Endometrium (tissue), 2 donors: ENCODE data around the gene PSMD13.
"Not testable (repeated sequence)": the region's sequence is repeated elsewhere in the genome, so short reads cannot be mapped to it uniquely, and the experiment has no call there.

ENCODE experiments used
- FAIRE-seq: peaks from 2 replicates; lab custom pipeline; 2012; peaks lifted over from hg19 to GRCh38; lab: Jason Lieb, UNC
- donor health status: control.
- donor health status: control.

PSMD13 gene

DNA sequence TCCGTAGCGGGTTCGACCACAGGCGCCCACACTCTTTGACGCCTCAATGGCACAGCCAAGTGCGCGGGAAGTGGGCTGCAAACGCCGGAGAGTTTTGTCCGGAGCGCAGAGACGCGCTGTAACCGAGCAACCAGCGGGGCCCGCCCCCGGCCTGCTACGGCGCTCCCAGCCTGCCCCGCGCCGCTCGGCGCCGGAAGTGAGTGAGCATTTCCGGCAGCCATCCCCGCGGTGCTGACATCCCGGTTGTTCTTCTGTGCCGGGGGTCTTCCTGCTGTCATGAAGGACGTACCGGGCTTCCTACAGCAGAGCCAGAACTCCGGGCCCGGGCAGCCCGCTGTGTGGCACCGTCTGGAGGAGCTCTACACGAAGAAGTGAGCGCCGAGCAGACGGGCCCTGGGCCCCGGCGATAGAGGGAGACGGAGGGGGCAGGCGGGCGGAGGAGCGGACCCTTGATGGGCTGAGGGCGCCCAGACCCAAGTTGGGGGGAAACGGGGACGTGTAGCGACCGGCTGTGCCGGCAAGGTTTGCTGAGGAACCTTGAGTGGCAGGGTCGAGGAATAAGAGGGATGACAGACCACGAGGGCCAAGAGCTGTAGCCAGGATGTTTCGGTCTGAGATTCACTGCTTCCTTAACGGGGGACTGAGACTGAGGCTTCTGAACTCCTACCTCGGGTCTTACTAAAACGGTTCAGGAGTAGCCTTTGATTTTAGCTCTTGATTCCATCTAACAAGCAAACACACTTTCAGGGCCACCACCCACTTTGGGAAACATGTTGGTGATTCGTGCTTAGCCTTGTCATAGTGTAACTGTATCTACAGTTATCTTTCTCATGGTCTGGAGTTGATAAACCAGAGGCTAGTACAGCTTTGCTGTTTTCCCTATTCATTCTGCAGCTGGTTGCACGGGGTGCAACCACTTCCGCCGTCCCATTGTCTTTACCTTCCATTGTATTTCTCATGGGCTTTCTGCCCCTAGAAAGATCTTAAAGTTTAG, at the start of gene PSMD13:
TSS of gene PSMD13 (plus strand) at position 203 of the 994 bp plus-strand sequence. CDS start at position 277, 74 bp downstream.
- FAIRE-seq: no peak

DNA sequence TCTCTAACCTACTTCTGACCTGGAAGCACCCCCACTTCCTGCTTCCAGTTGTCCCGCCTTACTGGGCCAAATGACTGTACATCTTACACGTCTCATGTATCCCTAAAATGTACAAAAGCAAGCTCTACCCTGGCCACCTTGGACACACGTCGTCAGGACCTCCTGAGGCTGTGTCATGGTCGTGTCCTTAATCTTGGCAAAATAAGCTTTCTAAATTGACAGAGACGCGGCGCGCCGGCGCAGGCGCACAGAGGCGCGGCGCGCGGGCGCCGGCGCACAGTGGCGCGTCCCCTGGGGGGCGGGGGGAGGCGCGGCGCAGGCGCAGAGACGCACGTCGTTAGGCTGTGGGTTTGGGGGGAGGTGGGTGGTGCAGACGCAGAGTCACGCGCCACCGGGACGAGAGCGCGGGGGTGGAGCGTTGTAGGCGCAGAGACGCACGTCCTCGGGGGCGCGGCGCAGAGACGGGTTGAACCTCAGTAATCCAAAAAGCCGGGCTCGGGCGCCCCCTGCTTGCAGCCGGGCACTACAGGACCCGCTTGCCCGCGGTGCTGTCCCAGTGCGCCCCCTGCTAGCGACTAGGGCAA, 47.5 kb upstream of the PSMD13 start:
- not testable (repeated sequence) for FAIRE-seq

GRCh38 chr11:189843-190311, 46.9 kb upstream of the PSMD13 start:
- FAIRE-seq: not testable (repeated sequence)

GRCh38 chr11:190546-190945, 46.2 kb upstream of the PSMD13 start:
- FAIRE-seq: not testable (repeated sequence)

DNA sequence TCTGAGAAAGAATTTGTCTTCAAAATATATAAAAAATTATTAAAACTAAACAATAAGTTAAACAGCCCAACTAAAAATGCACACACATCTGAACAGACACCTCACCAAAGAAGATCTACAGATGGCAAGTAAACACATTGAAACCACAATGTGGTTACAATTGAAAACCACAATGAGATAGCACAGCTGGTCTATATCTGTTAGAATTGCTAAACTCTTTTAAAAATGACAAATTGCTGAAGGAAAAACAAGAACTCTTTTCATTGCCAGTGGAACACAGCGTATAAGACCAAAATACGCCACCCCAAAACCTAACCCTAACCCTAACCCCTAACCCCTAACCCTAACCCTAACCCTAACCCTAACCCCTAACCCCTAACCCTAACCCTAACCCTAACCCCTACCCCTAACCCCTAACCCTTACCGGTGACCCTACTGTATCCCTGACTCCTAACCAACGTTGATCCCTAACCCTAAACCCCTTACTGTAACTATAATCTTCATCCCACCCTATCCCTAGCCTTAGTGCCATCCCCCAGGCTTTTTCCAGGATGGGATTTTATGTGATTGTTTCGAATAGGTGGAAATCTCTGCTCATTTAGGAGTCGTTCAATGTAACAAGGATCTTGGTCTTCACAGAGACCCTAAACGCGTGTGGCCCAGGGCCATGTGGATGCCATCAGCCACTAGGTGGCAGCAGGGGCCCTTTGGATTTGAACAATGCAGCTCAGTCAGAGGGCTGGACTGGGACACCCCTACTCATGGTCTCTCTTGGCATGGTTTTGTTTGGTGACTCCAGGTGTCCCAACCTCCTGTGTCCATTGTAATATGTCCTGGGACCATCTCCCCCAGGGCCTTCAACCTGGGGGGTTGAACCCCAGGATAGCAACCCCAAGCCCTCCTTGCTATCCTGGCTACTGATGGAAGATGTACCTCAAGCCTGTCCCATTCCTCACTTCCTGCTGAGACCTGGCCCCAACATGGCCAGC, 45.0 kb upstream of the PSMD13 start:
- not testable (repeated sequence) for FAIRE-seq

GRCh38 chr11:192674-193128, 44.1 kb upstream of the PSMD13 start, which contains the start of gene SCGB1C1:
SCGB1C1 (plus strand) TSS chr11:193078; CDS start chr11:193100, 22 bp downstream.
- FAIRE-seq: not testable (repeated sequence)

DNA sequence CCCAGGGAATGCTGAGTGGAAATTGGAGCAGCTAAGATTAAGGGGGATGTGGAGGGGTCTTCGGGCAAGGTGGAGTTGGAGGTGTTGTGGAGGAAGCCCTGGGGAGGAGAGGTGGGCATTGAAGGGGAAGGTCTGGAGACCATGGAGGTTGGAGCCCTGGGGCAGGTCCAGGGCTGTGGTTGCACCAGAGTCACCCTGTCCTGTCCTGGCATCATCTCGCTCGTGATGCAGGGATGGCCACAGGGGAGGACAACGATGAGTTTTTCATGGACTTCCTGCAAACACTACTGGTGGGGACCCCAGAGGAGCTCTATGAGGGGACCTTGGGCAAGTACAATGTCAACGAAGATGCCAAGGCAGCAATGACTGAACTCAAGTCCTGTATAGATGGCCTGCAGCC, 43.3 kb upstream of the PSMD13 start:
- FAIRE-seq: not testable (repeated sequence)

DNA sequence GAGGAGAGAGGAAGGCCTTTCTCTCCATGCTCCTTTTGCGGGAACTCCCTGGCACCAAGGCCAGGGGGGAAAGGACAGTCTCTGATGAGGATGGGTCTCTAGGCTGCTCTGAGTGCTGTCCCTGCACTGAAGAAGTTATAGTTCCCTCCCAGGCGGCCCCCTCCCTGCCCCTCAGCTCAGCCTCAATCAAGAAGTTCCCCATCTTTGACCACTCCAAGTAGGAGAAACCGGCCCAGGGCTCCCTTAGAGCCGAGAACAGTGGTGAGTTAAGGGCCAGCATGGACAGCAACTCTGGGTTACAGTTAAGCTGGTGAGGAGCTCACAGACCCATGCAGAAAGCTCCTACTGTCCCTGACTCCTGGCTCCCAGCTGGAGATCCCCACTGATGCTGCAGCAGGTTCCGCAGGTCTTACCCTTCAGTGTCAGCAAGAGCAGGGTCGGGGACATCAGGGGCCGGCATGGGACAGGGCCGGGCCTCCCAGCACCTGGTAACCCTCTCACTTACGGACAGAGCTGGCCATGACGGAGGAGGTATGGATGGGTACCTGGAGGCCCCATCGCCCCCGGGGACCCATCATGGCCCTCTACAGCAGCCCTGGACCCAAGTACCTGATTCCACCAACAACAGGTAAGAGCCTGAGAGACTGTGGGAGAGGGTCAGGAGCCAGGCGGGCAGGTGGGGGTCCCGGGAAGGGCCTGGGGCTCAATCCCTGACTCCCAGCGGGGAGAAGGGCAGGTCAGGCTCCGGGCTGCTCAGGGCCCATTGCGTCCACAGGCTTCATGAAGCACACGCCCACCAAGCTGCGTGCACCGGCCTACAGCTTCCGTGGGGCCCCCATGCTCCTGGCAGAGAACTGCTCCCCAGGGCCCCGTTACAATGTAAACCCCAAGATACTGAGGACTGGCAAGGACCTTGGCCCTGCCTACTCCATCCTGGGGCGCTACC, 39.7 kb upstream of the PSMD13 start:
- no peak for FAIRE-seq

- FAIRE-seq: no peak
Measured at GRCh38 chr11:197741-198235, 39.0 kb upstream of the PSMD13 start.

DNA sequence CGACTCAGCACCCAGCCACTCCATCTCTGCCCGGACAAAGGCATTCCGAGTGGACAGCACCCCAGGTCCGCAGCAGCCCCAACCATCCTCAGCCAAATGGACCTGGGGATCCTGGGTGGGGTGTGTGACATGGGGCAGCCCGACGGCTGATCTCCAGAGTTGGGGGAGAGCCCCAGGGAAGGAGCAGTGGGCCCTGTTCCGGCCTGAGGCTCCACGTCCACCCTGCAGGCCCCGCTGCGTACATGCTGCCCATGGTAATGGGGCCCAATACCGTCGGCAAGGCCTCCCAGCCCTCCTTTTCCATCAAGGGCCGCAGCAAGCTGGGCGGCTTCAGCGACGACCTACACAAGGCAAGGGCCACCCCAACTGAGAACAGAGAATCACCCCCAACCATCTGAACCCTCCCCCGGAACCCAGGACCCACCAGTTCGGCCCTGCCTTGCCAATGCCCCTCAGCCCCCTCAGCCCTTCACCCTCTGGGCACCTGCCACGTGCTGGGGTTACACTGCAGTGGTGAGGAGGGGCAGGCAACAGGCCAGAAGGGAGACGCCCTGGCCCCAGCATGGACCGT, 38.5 kb upstream of the PSMD13 start:
- no peak for FAIRE-seq

DNA sequence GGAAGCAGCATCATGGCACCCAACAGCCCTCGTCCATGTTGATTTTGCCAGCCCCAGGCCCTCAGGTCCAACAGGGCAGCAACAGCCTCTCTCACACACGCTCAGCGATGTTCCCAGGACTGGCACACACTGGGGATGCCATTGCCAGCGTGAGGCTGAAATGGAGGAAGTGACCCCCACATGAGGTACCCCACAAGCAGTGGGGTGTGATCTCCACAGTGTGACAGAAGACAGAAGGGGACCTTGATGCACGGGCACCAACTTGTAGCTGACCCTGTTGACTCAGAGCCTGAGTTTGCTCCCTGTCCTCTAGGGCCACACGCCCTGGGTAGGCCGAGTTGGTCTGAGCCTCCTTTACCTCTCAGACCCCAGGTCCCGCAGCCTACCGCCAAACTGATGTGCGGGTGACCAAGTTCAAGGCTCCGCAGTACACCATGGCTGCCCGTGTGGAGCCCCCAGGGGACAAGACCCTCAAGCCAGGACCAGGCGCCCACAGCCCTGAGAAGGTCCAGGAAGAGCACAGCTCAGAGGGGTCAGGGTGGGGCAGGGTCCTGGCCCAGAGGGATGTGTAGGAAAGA, 37.7 kb upstream of the PSMD13 start:
- FAIRE-seq: no peak

DNA sequence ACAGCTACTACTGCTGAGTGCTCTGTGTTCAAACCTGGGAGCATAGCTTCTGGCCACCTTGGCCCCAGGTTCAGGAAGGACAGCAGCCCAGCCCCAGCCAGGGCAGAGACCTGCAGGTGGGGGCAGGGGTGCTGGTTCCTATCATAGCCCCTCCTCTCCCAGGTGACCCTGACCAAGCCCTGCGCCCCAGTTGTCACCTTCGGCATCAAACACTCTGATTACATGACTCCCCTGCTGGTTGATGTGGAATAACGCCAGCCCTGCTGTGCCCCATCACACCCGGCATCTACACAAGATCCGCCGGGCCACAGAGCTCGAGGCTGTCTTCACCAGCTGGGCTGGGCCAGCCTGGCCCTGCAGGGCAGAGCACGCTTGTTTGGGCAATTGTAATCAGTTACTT, 37.0 kb upstream of the PSMD13 start:
- FAIRE-seq: no peak

DNA sequence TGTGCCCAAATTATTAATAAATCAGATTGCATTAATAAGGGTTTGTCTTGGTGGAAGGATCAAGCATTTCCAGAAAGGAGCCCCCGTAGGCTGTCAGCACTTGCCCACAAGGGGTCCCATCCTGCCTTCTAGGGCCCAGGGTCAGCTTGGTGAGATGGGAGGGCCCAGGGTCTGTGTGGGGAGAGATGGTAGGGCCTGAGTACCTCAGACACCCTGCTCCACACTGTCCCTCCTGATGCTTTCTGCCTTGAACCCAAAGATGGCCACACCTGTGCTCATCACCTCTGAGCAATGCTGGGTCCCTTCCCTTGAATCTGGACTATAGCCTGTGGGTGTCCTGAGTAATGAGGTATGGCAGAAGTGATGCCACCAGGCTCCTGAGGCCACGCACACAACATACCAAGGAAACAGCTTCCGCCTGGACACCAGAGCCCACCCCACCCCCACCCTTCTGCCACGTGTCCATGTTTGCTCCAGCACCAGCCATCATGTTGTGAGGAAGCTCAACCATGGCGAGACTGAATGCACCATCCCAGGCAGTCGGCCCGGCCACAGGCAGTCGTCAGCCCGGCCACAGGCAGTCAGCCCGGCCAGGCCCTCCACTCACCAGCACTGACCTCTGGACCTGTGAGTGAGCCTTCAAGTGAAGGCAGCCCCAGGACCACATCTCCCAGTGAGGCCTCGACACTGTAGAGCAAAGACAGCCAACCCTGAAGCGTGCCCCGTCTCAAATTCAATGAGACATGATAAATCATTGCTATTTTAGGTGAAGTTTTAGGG, 36.4 kb upstream of the PSMD13 start:
- no peak for FAIRE-seq

GRCh38 chr11:201966-202365, 34.8 kb upstream of the PSMD13 start:
- FAIRE-seq: no peak

GRCh38 chr11:202490-202889, 34.3 kb upstream of the PSMD13 start:
- FAIRE-seq: no peak

DNA sequence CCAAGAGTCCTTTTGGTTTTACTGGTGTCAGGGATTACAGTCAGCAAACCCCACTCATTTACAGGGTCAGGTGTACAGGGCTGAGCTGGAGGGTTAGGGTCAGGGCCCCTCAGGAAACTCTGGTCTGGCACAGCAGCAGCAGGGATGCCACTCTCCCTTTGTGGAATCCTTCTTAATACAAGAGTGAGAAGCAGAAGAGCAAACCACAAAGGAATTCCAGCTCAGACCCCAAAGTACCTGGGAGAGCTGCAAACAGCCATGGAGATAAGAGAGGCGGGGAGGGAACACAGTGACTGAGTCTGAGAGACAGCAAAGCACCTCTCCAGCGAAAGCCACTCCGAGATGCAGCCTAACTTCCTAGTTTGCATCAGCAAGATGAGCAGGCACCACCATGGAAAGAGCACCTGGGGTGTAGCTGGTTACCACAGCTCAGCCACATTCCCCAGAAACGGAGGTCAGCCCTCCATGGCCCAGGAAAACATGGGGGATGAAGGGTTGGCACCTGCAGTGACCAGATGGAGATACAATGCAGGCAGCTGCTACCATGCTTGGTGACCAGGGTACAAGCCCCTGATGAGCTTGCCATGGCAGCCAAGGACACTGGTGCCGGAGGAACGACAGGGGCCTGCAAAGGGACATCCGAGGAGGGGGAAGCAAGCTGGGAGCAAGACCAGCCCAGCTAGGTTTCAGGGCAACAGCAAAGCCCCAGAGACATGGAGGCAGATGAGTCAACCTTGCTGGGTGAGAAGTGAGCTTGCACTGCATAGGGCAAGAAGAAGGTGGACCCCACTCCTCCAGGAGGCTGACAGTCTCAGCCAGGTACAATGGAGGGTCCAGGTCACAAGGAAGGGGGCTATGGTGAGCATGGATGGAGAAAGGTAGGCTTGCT, 33.5 kb upstream of the PSMD13 start:
- FAIRE-seq: no peak

- FAIRE-seq: no peak
Measured at GRCh38 chr11:203945-204586, 32.7 kb upstream of the PSMD13 start.
